ENCODE results near the gene TGM5.

- TF ChIP-seq POLR2AphosphoS5 (IDR thresholded peaks at IDR 0.05) (no peak), POLR2A (IDR thresholded peaks at IDR 0.05) (no peak)
- TF ChIP-seq, protein P1, sequence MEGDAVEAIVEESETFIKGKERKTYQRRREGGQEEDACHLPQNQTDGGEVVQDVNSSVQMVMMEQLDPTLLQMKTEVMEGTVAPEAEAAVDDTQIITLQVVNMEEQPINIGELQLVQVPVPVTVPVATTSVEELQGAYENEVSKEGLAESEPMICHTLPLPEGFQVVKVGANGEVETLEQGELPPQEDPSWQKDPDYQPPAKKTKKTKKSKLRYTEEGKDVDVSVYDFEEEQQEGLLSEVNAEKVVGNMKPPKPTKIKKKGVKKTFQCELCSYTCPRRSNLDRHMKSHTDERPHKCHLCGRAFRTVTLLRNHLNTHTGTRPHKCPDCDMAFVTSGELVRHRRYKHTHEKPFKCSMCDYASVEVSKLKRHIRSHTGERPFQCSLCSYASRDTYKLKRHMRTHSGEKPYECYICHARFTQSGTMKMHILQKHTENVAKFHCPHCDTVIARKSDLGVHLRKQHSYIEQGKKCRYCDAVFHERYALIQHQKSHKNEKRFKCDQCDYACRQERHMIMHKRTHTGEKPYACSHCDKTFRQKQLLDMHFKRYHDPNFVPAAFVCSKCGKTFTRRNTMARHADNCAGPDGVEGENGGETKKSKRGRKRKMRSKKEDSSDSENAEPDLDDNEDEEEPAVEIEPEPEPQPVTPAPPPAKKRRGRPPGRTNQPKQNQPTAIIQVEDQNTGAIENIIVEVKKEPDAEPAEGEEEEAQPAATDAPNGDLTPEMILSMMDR (IDR thresholded peaks at IDR 0.05) = no peak
These were observed 26.7 kb upstream of the TGM5 start for GRCh38 chr15:43293432-43293831.

All from suprapubic skin (tissue), 4 donors.